K562 (cell line): ENCODE measurements around the gene USP12. TPM values are rescaled to one million over a fixed set of nuclear protein-coding genes. Genes with fewer than 3 reads are reported as not detected.

ENCODE experiments used
- ATAC-seq: fragments of 200-7000 bp; cut with Tn5 transposase; 3 replicates; pipeline ENCODE4 v1.9.1; 2020; ENCODE audit warnings: moderate library complexity
- BruUV-seq: library from RNA; stranded (reverse); fragments of 400-500 nt; replicated peaks from 2 replicates; lab custom pipeline; 2021; lab: Mats Ljungman, UMichigan
- CTCF ChIA-PET: fragments of 300-600 bp; formaldehyde crosslinking; extraction: SDS; loops from one replicate; lab custom pipeline; 2021; ENCODE audit warnings: low intra/inter-chr PET ratio; lab: Yijun Ruan, JAX
- POLR2A ChIA-PET: fragments of 300-600, 350-650 bp; sonication (Branson Sonifier 250); formaldehyde crosslinking; extraction: SDS; loops from one replicate; lab custom pipeline; 2021; ENCODE audit warnings: antibody characterized with exemption, inconsistent platforms; lab: Yijun Ruan, JAX
- DNase-seq, 4 experiments: peaks; one replicate each; pipeline versions ENCODE4 v3.0.0 to v3.0.0-alpha.2; 2011 to 2018; ENCODE audit warnings: low spot score in 3 of 4, mixed read lengths in 3 of 4; ENCODE audit errors: extremely low read depth in 1 of 4
- FAIRE-seq: peaks from 2 replicates; lab custom pipeline; 2011; peaks lifted over from hg19 to GRCh38; lab: Jason Lieb, UNC
- H2AFZ ChIP-seq: 2 replicates; pipeline ENCODE4 v1.6.0; 2011; ENCODE audit warnings: low read depth, low read length, control low read depth, inconsistent platforms
- H3K27ac ChIP-seq: fragments of 200-600 bp; 3 replicates; pipeline ENCODE4 v1.8.0; 2011; ENCODE audit warnings: low read depth, mild to moderate bottlenecking, control low read depth, inconsistent platforms, low read length, moderate library complexity, mixed read lengths; ENCODE audit errors: extremely low read depth
- H3K27me3 ChIP-seq, 2 experiments: fragments of 300-600 bp in 1 of 2; 2 replicates in 1 of 2; 3 replicates in 1 of 2; pipeline versions ENCODE4 v1.6.0 to v1.8.0; 2011; ENCODE audit warnings: inconsistent platforms in 2 of 2, low read length in 2 of 2, mild to moderate bottlenecking in 1 of 2, mixed read lengths in 1 of 2, moderate library complexity in 1 of 2; ENCODE audit not compliant: control insufficient read depth in 2 of 2, insufficient read depth in 2 of 2
- H3K36me3 ChIP-seq: fragments of 300-600 bp; 3 replicates; pipeline ENCODE4 v1.8.0; 2011; ENCODE audit warnings: mild to moderate bottlenecking, low read length, inconsistent platforms; ENCODE audit not compliant: control insufficient read depth, insufficient read depth
- H3K4me1 ChIP-seq, 2 experiments: fragments of 200-600 bp in 1 of 2; replicated peaks in 1 of 2; 2 replicates in 1 of 2; 3 replicates in 1 of 2; pipeline versions ENCODE4 v1.5.1 to v1.8.0; 2011; ENCODE audit warnings: inconsistent platforms in 2 of 2, low read length in 2 of 2, mild to moderate bottlenecking in 1 of 2, mixed read lengths in 1 of 2, moderate library complexity in 1 of 2; ENCODE audit not compliant: control insufficient read depth in 2 of 2, insufficient read depth in 2 of 2
- H3K4me2 ChIP-seq: 2 replicates; pipeline ENCODE4 v1.6.1; 2011; ENCODE audit warnings: low read length, control low read depth, inconsistent platforms, mixed read lengths; ENCODE audit not compliant: insufficient read depth
- H3K4me3 ChIP-seq: fragments of 200-600 bp; sonication (generic), shearing (Covaris generic); 2 replicates; pipeline ENCODE4 v1.5.1; 2016; ENCODE audit warnings: control low read depth, inconsistent platforms
- H3K79me2 ChIP-seq: fragments of 200-600 bp; 3 replicates; pipeline ENCODE4 v1.8.0; 2011; ENCODE audit warnings: low read length, inconsistent platforms; ENCODE audit not compliant: control insufficient read depth, insufficient read depth
- H3K9ac ChIP-seq, 2 experiments: 2 replicates each; pipeline versions ENCODE4 v1.6.0 to v1.6.1; 2011; ENCODE audit warnings: low read depth in 2 of 2, low read length in 2 of 2, control low read depth in 1 of 2, inconsistent platforms in 1 of 2, mild to moderate bottlenecking in 1 of 2, mixed read lengths in 1 of 2; ENCODE audit not compliant: insufficient read depth in 1 of 2
- H3K9me1 ChIP-seq: one replicate; pipeline ENCODE4 v1.6.0; 2011; ENCODE audit warnings: inconsistent platforms, mild to moderate bottlenecking, low read length, moderate library complexity; ENCODE audit not compliant: control insufficient read depth, insufficient read depth
- H3K9me3 ChIP-seq: replicated peaks from 2 replicates; pipeline ENCODE4 v1.5.1; 2011; ENCODE audit warnings: low read depth, low read length, inconsistent platforms; ENCODE audit not compliant: control insufficient read depth, insufficient read depth
- H4K20me1 ChIP-seq: replicated peaks from 2 replicates; pipeline ENCODE4 v1.6.1; 2011; ENCODE audit warnings: low read length, inconsistent platforms, mixed read lengths; ENCODE audit not compliant: control insufficient read depth, insufficient read depth
- BHLHE40 ChIP-seq: IDR thresholded peaks from 2 replicates; pipeline ENCODE4 v1.6.1; 2011; ENCODE audit warnings: low read length, improper control_type of control experiment
- EGR1 ChIP-seq: fragments of 450-650 bp; conservative IDR thresholded peaks from 2 replicates; pipeline ENCODE4 v1.6.1; 2017; ENCODE audit warnings: mild to moderate bottlenecking
- ELF1 ChIP-seq: fragments of 200-800 bp; sonication (Bioruptor generic); IDR thresholded peaks from 2 replicates; pipeline ENCODE4 v1.6.1; 2016; ENCODE audit warnings: missing genetic modification characterization, missing compliant biosample characterization
- GATA2 ChIP-seq: sonication (generic); formaldehyde crosslinking; IDR thresholded peaks from 2 replicates; pipeline ENCODE4 v1.4.0; 2020; ENCODE audit warnings: mild to moderate bottlenecking, missing genetic modification reagents
- JUND ChIP-seq, 2 experiments: IDR thresholded peaks; 2 replicates in 1 of 2; 3 replicates in 1 of 2; pipeline ENCODE4 v1.6.1; 2011; ENCODE audit warnings: borderline replicate concordance in 2 of 2, low read depth in 2 of 2, low read length in 2 of 2, improper control_type of control experiment in 1 of 2, missing biosample characterization in 1 of 2, missing genetic modification characterization in 1 of 2, missing genetic modification reagents in 1 of 2
- SLC30A9 ChIP-seq: fragments of 250-450 bp; sonication (Bioruptor Pico); IDR thresholded peaks from 2 replicates; pipeline ENCODE4 v1.8.0; 2022; ENCODE audit warnings: mild to moderate bottlenecking, moderate library complexity
- SOX6 ChIP-seq: fragments of 450-650 bp; IDR thresholded peaks from 2 replicates; pipeline ENCODE4 v1.6.1; 2014; ENCODE audit warnings: mild to moderate bottlenecking
- TFE3 ChIP-seq: fragments of 450-650 bp; formaldehyde crosslinking; IDR thresholded peaks from 2 replicates; pipeline ENCODE4 v1.4.0; 2020; ENCODE audit warnings: mild to moderate bottlenecking, mixed read lengths
- VEZF1 ChIP-seq: fragments of 200-800 bp; sonication (Bioruptor generic); IDR thresholded peaks from 2 replicates; pipeline ENCODE4 v1.6.1; 2017; ENCODE audit warnings: missing genetic modification characterization, missing compliant biosample characterization
- ZNF140 ChIP-seq: fragments of 250-450 bp; sonication (Bioruptor Pico); IDR thresholded peaks from 2 replicates; pipeline ENCODE4 v1.8.0; 2021; ENCODE audit warnings: moderate library complexity, mild to moderate bottlenecking, inconsistent platforms
- ZNF740 ChIP-seq, 3 experiments: fragments of 200-800 bp in 1 of 3; sonication (Bioruptor generic) in 1 of 3; sonication (generic) in 1 of 3; formaldehyde crosslinking in 1 of 3; IDR thresholded peaks; 2 replicates each; pipeline versions ENCODE4 v1.6.1 to v1.8.0; 2016 to 2022; ENCODE audit warnings: mild to moderate bottlenecking in 2 of 3, missing compliant biosample characterization in 2 of 3, missing genetic modification characterization in 2 of 3, missing genetic modification reagents in 1 of 3
- WGBS: fragments of 100-300 bp; shearing (Covaris generic); methylation state at CpG from one replicate; pipeline ENCODE4 v1.1.6; 2016; ENCODE audit warnings: low coverage, mixed read lengths; ENCODE audit not compliant: insufficient coverage; ENCODE audit errors: missing lambda C conversion rate; 5-methylcytosine and 5-hydroxymethylcytosine counted together
- in situ Hi-C: fragments of 300-500 bp; cut with MboI; formaldehyde crosslinking; loops from 4 replicates; pipeline ENCODE4 v1.15.0; 2018; ENCODE audit warnings: inconsistent platforms, mixed read lengths
- intact Hi-C: fragments of 100-400 bp; cut with micrococcal nuclease; formaldehyde crosslinking; loops from 2 replicates; pipeline ENCODE4 v1.14.2; 2022
- polyA plus RNA-seq, 8 experiments: library from polyadenylated mRNA; depleted of rRNA in 4 of 8; stranded (reverse) in 5 of 8; unstranded in 3 of 8; fragments of >200 nt; fragmentation: Nextera tagmentation in 2 of 8; fragmentation: Illumina TruSeq in 1 of 8; extraction: Ambion mirVana in 2 of 8; extraction: Trizol in 1 of 8; gene quantifications; 2 replicates each; pipeline versions ENCODE4 v1.2.1 to v1.2.3, GENCODE V29; 2011 to 2014; ENCODE audit warnings: inconsistent platforms in 1 of 8, missing spikeins in 1 of 8
- total RNA-seq, 7 experiments: library from RNA; depleted of rRNA in 6 of 7; stranded (reverse); fragments of >200 nt in 6 of 7; fragmentation: Illumina TruSeq in 2 of 7; extraction: Trizol in 2 of 7; gene quantifications; 2 replicates each; pipeline versions ENCODE4 v1.2.1 to v1.2.3, GENCODE V29; 2011 to 2021; ENCODE audit warnings: low replicate concordance in 1 of 7
- TF ChIP-seq, protein P1 (sequence below), 2 experiments: IDR thresholded peaks in 1 of 2; conservative IDR thresholded peaks in 1 of 2; 2 replicates each; pipeline ENCODE4 v1.6.1; 2016; ENCODE audit warnings: low read depth in 2 of 2, mild to moderate bottlenecking in 1 of 2, missing compliant biosample characterization in 1 of 2, missing genetic modification characterization in 1 of 2, moderate library complexity in 1 of 2

Gene USP12
- total and polyA plus RNA-seq, 9 of the 15 experiments (the other 6 are each of a cell fraction or from before 2014, with no cell fraction given) = 1.8 to 20.5 (median 13.3) TPM

GRCh38 chr13:27053210-27053884, 118.3 kb downstream of the USP12 start:
- CTCF ChIA-PET = no interaction called here
- intact Hi-C loops = no loop called here
- Histone ChIP-seq H3K4me3 (no peak overlapping the region), H3K36me3 (no peaks in the 10 kb centered on the region), H3K27me3 (no peaks in the 10 kb centered on the region), H4K20me1 (no peaks in the 10 kb centered on the region), H3K9ac (peak overlapping the region in 1 of 2 experiments; percentile 10; a peak in 2 of 4 replicates), H3K4me2 (peak overlapping the region; percentile 46), H3K4me1 (peaks cover 17 to 30% of the 10 kb centered on the region in 2 experiments), H3K9me1 (peaks cover 8% of the 10 kb centered on the region), H3K27ac (no peak overlapping the region; the same call in 2 of the 3 replicates), H3K79me2 (no peaks in the 10 kb centered on the region), H2AFZ (peak overlapping the region; percentile 71), H3K9me3 (no peaks in the 10 kb centered on the region; the same call in 1 of the 2 replicates)
- POLR2A ChIA-PET = interaction anchor here (1.0 kb wide), 1 partner anchor 23 kb away, joined by 3 read pairs; no protein-coding TSS in a partner anchor
- 9% methylated on average over 7 of the region's 10 CpGs for WGBS
- peak; percentile 71 for ATAC-seq
- peak; percentile 39 to 58 (median 45) for DNase-seq
- no TSS peak for BruUV-seq
- in situ Hi-C loops = no loop called here
- FAIRE-seq = no peak
- TF ChIP-seq BHLHE40 (0 out of 2 replicates have a peak, but pooled peaks have one; percentile 19), SOX6 (no peak), ELF1 (tag) (0 out of 2 replicates have a peak, but pooled peaks have one; percentile 31), TFE3 (CRISPR knock-in tag) (no peak), GATA2 (CRISPR knock-in tag) (0 out of 2 replicates have a peak, but pooled peaks have one; percentile 13), VEZF1 (CRISPR knock-in tag) (peak; percentile 32; the same call in 1 of the 2 replicates), SLC30A9 (CRISPR knock-in tag) (no peak), ZNF740 (CRISPR knock-in tag; IDR thresholded peaks at IDR 0.05) (0 out of 2 replicates have a peak, but pooled peaks have one; percentile 57), ZNF740 (tag; IDR thresholded peaks at IDR 0.05) (no peak), EGR1 (peak; percentile 79), ZNF140 (no peak), JUND (IDR thresholded peaks at IDR 0.05; ENCODE audit: borderline replicate concordance, low read depth, low read length) (peak; percentile 27; the same call in 1 of the 2 replicates), JUND (tag; IDR thresholded peaks at IDR 0.05; ENCODE audit: borderline replicate concordance, low read depth, low read length) (no peak)
- TF ChIP-seq, protein P1, sequence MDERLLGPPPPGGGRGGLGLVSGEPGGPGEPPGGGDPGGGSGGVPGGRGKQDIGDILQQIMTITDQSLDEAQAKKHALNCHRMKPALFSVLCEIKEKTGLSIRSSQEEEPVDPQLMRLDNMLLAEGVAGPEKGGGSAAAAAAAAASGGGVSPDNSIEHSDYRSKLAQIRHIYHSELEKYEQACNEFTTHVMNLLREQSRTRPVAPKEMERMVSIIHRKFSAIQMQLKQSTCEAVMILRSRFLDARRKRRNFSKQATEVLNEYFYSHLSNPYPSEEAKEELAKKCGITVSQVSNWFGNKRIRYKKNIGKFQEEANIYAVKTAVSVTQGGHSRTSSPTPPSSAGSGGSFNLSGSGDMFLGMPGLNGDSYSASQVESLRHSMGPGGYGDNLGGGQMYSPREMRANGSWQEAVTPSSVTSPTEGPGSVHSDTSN (CRISPR knock-in tag; IDR thresholded peaks at IDR 0.05; ENCODE audit: low read depth) = peak; percentile 18; the same call in 1 of the 2 replicates
- TF ChIP-seq, protein P1 (tag; conservative IDR thresholded peaks at IDR 0.05; ENCODE audit: low read depth) = peak; percentile 68
